Nephron (organoid): ENCODE results near the gene PLEKHG4.

Experiments
- H3K27ac Mint-ChIP-seq, 3 experiments: 2 replicates each; pipeline ENCODE4 v1.8.0; 2020; ENCODE audit warnings: mixed read lengths in 3 of 3, mild to moderate bottlenecking in 2 of 3, moderate library complexity in 1 of 3
- H3K27me3 Mint-ChIP-seq: 2 replicates; pipeline ENCODE4 v1.8.0; 2021; ENCODE audit warnings: low read depth, mild to moderate bottlenecking, moderate library complexity, mixed read lengths
- H3K36me3 Mint-ChIP-seq: 2 replicates; pipeline ENCODE4 v1.8.0; 2020; ENCODE audit warnings: low read depth, mixed read lengths
- H3K4me1 Mint-ChIP-seq: 2 replicates; pipeline ENCODE4 v1.8.0; 2020; ENCODE audit warnings: mixed read lengths
- H3K4me3 Mint-ChIP-seq, 3 experiments: 2 replicates each; pipeline ENCODE4 v1.8.0; 2020; ENCODE audit warnings: mild to moderate bottlenecking in 3 of 3, mixed read lengths in 3 of 3, moderate library complexity in 2 of 3
- H3K9me3 Mint-ChIP-seq: 2 replicates; pipeline ENCODE4 v1.8.0; 2020; ENCODE audit warnings: mixed read lengths
- TF ChIP-seq, protein P1 (sequence below), 3 experiments: fragments of 200-600 bp; sonication (generic); IDR thresholded peaks; one replicate each; pipeline ENCODE4 v1.5.0; 2021; ENCODE audit warnings: antibody characterized with exemption in 3 of 3; ENCODE audit not compliant: unreplicated experiment in 3 of 3

PLEKHG4 gene

DNA sequence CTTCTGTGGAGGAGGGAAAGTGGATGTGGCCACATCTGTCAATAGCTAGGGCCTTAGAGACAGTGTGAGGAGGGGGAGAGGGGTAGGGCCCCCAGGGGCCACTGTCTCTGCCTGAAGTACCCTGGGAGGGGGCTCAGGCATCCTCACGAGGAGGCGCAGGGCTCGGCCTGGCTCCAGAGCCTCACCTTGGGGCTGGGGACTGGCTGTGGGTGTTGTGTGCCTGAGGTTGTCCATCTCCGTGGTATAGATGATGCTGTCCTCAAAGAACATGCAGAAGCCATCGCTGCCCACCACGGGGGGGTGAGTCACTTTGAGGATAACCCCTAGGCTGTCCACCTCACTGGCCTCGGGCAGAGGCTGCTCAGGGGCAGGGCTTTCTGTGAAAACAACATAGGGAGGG lies 12.1 kb downstream of the PLEKHG4 start:
- TF ChIP-seq, protein P1, sequence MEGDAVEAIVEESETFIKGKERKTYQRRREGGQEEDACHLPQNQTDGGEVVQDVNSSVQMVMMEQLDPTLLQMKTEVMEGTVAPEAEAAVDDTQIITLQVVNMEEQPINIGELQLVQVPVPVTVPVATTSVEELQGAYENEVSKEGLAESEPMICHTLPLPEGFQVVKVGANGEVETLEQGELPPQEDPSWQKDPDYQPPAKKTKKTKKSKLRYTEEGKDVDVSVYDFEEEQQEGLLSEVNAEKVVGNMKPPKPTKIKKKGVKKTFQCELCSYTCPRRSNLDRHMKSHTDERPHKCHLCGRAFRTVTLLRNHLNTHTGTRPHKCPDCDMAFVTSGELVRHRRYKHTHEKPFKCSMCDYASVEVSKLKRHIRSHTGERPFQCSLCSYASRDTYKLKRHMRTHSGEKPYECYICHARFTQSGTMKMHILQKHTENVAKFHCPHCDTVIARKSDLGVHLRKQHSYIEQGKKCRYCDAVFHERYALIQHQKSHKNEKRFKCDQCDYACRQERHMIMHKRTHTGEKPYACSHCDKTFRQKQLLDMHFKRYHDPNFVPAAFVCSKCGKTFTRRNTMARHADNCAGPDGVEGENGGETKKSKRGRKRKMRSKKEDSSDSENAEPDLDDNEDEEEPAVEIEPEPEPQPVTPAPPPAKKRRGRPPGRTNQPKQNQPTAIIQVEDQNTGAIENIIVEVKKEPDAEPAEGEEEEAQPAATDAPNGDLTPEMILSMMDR (IDR thresholded peaks at IDR 0.05; ENCODE audit: unreplicated experiment in 3 of 3) = no peak
- H3K27ac Mint-ChIP-seq = no peak overlapping the region
- H3K27me3 Mint-ChIP-seq = peaks cover 17% of the 10 kb centered on the region
- H3K9me3 Mint-ChIP-seq = no peaks in the 10 kb centered on the region
- no peak overlapping the region for H3K4me3 Mint-ChIP-seq
- H3K36me3 Mint-ChIP-seq = no peaks in the 10 kb centered on the region
- peaks cover 4% of the 10 kb centered on the region for H3K4me1 Mint-ChIP-seq

DNA sequence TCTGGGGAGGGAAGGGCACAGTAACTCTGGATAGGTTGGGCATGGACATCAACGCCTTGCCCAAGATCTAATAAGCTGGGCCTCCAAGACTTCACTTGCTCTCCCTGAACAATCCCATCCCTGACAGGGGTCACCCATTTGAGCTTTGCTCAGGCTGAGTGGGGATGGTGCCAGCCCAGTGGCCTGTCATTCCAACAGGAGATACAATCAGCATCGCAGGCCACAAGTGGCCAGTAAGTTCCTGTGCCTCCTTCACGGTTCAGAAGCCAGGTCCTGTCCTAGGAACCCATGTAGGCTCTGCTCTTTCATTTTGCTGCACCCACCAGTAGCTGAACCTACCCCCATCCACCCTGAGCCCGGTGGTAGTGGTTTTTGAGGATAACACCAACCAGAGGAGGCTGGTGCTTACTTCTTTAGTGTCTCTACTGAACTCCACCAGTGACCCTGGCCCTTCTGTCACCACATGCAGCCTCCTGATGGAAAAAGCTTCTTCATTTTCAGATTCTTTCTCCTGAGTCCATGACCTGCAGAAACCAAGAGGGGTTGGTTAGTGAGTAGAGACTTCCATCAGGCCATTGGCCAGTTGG lies 14.9 kb downstream of the PLEKHG4 start:
- H3K27ac Mint-ChIP-seq = peak overlapping the region in 2 of 3 experiments; percentile 15 to 63
- H3K27me3 Mint-ChIP-seq = peaks cover 12% of the 10 kb centered on the region
- H3K9me3 Mint-ChIP-seq = no peaks in the 10 kb centered on the region
- TF ChIP-seq, protein P1 (IDR thresholded peaks at IDR 0.05; ENCODE audit: unreplicated experiment in 3 of 3) = no peak
- no peak overlapping the region for H3K4me3 Mint-ChIP-seq
- no peaks in the 10 kb centered on the region for H3K36me3 Mint-ChIP-seq
- peaks cover 7% of the 10 kb centered on the region for H3K4me1 Mint-ChIP-seq

DNA sequence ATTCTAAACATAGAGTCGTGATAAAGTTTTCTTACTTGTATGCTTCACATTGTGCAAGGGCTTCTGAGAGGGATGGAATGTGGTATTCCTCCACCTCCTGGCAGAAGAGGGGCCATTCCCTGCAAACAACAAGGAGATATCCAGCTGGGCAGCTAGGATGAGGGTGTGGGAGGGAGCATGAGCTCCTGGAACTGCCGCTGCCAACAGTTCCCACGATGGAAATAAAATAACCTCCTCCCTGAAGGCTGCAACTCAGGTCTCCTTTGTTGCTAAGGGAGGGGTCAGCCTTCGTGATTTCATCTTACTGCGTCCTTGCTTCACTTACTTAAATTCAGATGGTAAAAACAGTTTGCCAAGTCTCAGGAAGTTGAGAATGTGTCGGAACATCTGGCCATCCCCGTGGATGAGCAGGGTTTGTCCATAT lies 15.6 kb downstream of the PLEKHG4 start:
- peak overlapping the region in 2 of 3 experiments; percentile 15 to 63 for H3K27ac Mint-ChIP-seq
- H3K4me1 Mint-ChIP-seq = peaks cover 7% of the 10 kb centered on the region
- TF ChIP-seq, protein P1 (IDR thresholded peaks at IDR 0.05; ENCODE audit: unreplicated experiment in 3 of 3) = no peak
- H3K27me3 Mint-ChIP-seq = peaks cover 12% of the 10 kb centered on the region
- H3K4me3 Mint-ChIP-seq = no peak overlapping the region
- H3K9me3 Mint-ChIP-seq = no peaks in the 10 kb centered on the region
- H3K36me3 Mint-ChIP-seq = no peaks in the 10 kb centered on the region

DNA sequence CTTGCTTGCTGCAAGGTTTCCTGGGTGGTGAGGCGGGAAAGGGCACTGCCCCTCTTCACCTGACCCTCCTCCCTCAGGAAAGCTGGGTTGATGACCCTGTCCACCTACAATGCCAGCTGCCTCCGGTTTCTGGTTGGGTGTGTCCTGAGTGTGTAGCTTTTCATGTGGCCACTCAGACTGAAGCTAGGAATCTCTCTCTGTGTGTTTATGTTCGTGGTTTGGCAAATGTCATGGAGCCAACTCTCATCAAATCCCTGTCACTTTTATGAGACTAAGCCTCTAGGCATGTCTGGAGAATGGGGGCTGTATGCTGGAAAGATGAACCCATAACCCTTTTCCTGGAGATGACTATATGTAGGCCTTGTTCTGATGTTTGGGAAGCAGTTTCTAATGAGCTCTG lies 17.1 kb downstream of the PLEKHG4 start:
- H3K9me3 Mint-ChIP-seq = no peaks in the 10 kb centered on the region
- peak overlapping the region in 1 of 3 experiments; percentile 8 for H3K27ac Mint-ChIP-seq
- H3K27me3 Mint-ChIP-seq = peaks cover 10% of the 10 kb centered on the region
- TF ChIP-seq, protein P1 (IDR thresholded peaks at IDR 0.05; ENCODE audit: unreplicated experiment in 3 of 3) = no peak
- no peaks in the 10 kb centered on the region for H3K36me3 Mint-ChIP-seq
- no peak overlapping the region for H3K4me3 Mint-ChIP-seq
- H3K4me1 Mint-ChIP-seq = peaks cover 12% of the 10 kb centered on the region

DNA sequence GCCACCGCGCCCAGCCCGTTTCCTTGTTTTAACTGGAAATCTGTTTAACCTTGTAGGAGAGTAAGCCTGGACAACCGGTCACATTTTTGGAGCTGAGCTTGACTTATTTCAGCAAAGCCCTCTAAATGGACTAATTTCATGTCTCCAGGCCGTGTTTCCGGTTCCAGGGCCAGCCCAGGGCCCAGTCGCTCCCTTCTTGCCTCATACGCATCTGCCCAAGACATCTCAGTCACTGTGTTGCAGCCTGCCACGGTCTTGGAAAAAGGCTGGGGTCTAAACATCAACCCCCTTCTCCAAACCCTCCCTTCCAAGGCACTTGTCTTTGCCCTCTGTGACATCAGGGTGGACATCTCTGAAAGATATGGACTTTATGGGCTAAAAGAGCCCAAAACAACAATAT lies 18.9 kb downstream of the PLEKHG4 start:
- no peaks in the 10 kb centered on the region for H3K36me3 Mint-ChIP-seq
- no peaks in the 10 kb centered on the region for H3K9me3 Mint-ChIP-seq
- peaks cover 25% of the 10 kb centered on the region for H3K4me1 Mint-ChIP-seq
- no peak overlapping the region for H3K27ac Mint-ChIP-seq
- no peak overlapping the region for H3K4me3 Mint-ChIP-seq
- no peaks in the 10 kb centered on the region for H3K27me3 Mint-ChIP-seq
- TF ChIP-seq, protein P1 (IDR thresholded peaks at IDR 0.05; ENCODE audit: unreplicated experiment in 3 of 3) = no peak

DNA sequence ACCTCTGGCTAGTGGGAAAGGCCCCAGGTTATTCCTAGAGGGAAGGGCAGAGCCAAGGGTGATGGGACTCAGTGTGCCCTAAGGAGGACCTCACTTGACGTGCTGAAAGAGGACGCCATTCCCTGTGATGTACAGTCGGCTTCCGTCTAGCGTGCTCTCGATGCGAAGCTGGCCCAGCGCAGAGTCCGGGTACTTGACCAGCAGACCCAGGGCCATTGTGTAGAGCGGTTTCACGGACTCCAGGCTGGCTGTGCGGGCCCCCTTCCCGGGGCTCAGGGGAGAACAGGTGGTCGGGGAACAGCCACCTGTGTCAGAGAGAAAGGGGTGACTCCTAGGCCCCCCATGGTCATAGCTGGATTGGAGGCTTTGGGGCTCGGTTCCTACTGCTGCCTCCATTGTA lies 19.9 kb downstream of the PLEKHG4 start:
- H3K36me3 Mint-ChIP-seq = no peaks in the 10 kb centered on the region
- no peaks in the 10 kb centered on the region for H3K9me3 Mint-ChIP-seq
- TF ChIP-seq, protein P1 (IDR thresholded peaks at IDR 0.05; ENCODE audit: unreplicated experiment in 3 of 3) = no peak
- no peak overlapping the region for H3K27ac Mint-ChIP-seq
- H3K4me3 Mint-ChIP-seq = no peak overlapping the region
- peaks cover 25% of the 10 kb centered on the region for H3K4me1 Mint-ChIP-seq
- H3K27me3 Mint-ChIP-seq = no peaks in the 10 kb centered on the region
